HG03025 (cell line): ENCODE results near the gene ASCL5.

Experiments used
- ATAC-seq: cut with Tn5 transposase; IDR thresholded peaks from one replicate; pipeline ENCODE4 v1.9.1; 2021; ENCODE audit warnings: mild to moderate bottlenecking, moderate library complexity; ENCODE audit not compliant: unreplicated experiment, low FRiP score

ASCL5 gene

DNA sequence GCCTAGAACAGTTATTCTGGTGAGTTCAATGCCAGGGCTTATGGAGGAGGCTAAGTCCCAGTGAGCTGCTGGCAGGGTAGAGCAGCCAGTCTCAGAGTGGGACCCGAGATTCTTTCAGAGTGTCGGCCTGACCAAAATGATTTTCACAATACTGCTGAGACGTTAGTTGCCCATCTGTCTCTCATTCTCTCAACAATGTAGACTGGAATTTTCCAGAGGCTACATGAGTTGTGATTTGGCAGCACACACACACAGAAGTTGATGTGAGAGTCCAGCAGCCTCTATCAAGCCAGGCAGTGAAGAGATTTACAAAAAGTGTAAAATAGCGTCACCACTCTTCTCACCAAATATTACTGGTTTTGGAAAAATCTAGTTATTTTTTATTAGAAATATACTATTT lies 36.4 kb downstream of the ASCL5 start:
- ATAC-seq, result no peak

DNA sequence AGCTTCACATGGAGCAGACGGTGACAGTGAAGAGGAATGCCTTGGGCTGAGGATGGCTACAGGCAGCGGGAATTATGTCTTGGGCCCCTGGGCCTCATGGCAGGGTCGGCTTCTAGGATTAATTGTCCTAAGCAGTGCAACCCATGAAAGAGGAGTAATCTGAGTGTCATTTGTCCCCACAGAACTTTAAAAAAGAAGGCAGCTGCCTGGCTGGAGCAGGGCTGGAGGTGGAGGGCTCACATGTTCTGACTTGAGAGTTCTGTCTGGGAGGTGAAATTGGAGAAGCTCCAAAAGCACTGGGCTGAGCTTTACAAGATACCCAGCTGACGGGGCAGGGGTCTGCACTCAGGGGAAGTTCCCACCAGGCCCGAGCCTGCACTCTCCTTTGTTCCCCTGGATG lies 37.4 kb downstream of the ASCL5 start:
- no peak for ATAC-seq

DNA sequence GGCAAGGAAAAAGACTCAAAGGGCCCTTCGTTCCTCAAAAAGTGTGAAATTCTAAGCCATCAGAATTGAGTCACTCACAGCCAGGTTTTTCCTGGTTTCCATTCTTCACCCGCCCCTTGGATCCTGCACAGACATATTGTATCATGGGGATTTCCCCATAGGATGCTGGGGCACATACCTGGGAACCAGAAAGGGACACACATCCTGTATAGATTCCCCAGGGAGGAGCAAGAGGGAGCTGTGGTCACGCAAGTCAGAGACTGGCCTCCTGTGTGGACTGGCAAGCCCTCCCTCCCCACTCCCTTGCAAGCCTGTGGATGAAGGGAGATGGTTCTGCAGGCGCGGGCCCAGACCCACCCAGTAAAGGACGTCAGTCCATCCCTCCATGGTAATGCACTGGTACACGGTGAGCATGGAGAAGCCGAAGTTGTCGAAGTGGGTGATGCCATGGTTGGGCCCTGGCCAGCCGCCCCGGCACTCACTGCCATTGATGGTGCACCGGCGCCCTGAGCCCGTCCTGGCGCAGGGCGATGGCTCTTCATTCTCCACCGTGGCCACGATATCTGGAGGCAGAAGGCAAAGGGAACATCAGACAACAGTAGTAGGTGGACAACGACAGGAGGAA lies 38.0 kb downstream of the ASCL5 start:
- no peak for ATAC-seq

DNA sequence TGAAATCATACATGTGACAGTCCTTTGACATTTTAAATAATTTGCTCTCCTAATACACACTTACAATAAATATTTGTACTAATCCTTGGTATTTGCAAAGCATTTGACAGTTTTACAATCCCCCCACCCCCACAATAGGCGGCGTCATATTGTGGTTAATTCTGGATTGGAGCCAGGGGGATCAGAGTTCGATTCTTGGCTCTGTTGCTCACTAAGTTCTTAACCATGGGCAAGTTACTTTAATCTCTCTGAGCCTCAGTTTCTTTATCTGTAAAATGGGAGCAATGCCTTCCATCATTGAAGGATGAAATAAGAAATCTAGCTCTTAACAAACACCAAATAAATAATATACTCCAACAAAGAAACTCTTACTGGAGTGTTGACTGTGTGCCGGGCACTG lies 38.6 kb downstream of the ASCL5 start:
- no peak for ATAC-seq

DNA sequence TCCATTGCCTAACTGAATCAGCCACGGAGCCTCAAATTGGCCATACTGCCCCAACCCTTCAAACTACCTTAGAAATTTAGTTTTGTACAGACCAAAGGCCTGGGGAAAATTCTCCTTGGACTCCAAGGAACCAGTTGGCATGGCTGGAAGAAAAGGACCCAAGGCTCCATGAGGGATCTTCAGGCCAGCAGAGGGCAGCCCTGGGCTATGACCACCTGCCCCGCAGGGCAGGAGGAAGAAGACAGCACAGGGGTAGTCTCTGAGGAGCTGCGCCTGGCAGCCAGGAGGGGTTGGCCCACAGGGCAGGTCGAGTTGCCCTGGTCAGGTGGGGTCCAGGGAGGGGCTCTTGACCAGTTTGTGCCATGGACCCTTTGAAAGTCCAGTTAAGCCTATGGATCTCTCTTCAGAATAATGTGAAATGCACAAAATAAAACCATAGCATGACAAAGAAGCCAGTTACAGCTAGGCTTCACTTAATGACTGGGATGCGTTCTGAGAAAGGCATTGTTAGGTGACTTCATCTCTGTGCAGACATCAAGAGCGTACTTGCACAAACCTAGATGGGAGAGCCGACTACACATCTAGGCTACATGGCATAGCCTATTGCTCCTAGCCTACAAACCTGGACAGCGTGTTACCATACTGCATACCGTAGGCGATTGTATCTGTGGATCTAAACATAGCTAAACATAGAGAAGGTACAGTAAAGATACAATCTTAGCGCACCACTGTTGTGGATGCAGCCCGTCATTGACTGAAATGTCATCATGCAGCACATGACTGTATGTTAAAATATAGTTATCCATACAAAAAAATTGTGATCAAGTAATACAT lies 40.9 kb downstream of the ASCL5 start:
- ATAC-seq, result no peak

DNA sequence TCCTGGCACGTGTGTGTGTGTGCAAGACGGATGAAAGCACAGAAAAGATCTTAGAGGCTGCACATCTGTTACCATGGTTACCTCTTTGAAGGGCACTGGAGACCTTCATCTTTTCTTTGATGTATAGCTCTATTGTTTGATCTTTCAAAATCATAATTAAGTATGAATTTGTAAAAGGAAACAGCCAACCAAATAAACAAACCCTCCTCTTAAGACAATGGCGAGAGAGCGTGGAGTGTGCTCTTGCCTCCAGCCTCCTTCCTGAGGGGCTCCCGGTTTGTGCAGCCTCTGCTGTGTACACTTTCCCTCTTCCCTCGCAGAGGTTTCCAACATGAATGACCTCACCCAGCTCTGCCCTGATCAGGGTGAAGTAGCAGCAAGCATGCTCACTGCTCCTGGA lies 42.7 kb downstream of the ASCL5 start:
- no peak for ATAC-seq

DNA sequence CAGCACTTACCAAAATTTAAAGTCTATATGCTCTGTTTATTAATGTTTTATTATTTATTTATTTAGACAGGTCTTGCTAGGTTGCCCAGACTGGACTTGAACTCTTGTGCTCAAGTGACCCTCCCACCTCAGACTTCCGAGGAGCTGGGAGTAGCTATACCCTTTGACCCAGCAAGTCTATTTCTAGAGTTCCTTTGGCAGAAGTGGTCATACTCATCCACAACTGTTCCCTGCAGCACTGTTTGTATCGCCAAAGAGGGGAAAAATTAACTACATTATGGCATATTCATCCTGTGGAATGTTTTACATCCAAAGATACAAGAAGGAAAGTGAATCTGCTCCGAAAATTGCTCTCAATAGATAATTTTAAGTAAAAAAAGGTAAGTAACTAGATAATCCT lies 43.2 kb downstream of the ASCL5 start:
- no peak for ATAC-seq

DNA sequence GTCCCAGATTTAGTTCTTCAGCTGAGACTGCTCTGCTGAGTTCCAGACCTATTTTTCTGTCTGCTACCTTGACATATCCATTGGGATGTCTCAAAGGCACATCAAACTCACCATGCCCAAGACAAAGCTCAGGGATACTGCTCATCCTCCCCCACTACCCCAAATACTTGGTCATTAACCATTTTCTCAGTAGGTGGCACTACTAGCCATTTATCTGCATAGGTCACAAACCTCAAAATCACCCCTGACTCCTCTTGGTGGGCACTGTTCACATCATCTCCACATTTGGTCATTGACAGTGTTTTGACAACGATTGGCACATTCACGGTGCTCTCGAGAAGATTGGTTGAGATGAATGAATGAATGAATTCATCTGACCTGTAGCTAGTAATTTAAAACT lies 46.8 kb downstream of the ASCL5 start:
- no peak for ATAC-seq

DNA sequence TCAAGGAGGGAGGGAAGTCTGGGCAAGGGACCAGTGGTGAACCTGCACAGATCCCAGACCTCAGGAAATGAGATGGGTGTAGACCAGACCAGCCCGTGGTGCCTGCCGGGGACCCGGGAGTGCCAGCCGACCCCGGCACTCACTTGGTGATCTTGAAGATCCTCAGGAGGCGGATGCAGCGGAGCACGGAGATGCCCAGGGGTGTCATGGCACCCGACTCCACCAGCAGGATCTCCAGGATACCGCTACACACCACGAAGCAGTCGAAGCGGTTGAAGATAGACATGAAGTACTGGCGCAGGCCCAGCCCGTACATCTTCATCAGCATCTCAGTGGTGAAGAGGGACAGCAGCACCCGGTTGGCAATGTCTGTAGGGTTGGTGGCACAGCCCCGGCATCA lies 49.2 kb downstream of the ASCL5 start:
- ATAC-seq, result no peak

DNA sequence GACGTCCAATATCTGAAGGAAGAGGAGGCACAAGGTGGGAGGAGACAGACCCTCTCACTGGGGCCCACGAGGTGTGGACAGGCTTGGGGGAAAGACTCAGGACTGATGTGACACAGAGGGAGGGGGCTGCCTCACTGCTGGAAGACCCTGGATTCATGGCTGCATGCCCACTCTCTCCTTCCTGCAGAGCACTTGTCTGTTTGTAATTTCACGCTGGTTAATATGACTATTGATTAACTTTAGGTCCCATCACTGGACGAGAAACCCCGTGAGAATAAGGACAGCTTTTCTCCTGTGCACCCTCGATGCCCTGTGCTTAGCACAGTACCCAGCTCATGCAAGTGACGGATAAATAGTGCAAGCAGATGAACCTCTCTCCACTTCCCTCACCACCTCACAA lies 49.9 kb downstream of the ASCL5 start:
- no peak for ATAC-seq

DNA sequence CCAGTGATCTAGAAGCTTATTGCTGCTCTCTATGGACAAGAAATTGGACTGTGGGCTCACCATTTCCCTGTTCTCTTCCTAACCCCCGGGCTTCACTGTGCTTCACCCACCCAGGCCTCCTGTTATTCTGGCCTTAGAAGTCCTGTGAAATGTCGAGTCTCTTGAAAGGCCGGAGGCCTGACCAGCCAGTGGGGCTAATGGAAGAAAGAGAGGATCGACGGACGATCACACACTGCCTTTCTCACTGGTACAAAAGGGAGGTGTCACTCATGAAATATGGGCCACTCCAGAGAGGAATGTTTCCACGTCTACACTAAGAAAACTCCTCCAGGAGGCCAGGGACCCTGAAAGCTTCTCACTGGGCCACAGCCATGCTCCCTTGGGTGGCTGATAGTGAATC lies 50.9 kb downstream of the ASCL5 start:
- ATAC-seq, result no peak

DNA sequence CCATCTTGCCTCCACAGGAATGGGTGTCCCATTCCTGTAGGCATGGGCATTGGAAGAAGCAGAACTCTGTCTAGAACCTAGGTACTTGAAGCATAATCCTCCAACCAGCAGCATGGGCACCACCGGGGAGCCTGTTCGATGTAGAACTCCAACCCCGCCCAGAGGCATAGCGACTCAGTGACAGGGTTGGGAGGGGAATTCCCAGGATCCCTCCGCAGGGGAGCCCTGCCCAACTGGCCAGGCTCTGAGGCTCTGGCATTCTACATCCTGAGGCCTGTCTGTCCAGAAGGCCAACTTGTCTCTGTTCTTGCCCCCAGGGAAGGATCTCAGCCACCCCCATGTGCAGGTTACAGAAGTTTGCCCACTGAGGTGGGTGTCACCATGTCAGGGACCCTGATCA lies 53.0 kb downstream of the ASCL5 start:
- no peak for ATAC-seq

DNA sequence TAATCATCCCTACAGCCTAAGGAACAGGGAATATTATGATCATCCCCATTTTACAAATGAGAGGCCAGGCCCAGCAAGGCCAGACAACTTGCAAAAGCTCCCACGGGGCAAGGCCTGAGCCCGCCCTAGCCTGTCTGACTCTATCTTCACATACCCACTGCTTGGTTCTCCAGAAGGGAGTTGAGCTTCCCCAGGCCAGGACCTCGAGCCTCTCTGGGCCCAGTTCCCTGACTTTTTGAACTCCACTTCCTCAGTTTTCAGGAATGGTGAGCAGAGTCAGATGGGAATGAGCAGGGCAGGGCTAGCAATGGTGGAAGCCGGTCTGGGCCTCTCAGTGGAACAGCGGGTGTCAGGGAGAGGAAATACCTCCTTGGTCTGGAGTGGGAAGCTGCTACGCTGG lies 54.1 kb downstream of the ASCL5 start:
- ATAC-seq, result no peak

DNA sequence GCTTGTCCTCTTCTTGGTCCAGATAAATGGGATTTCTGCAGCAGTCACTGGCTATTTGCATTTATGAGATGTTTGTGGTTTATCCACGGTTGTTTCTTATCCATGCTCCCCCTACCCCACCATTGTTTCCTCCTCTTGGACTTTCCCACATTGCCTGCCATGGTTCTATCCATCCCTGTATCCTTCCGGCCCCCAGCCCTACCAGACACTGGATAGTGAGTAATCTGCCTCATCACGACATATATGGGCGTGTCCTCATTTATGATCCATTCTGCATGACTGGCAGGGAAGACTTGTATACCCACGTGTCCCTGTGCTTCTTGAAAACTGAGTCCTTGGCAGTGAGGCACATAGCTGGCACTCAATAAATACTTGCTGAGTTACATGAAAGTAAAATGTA lies 54.8 kb downstream of the ASCL5 start:
- no peak for ATAC-seq

DNA sequence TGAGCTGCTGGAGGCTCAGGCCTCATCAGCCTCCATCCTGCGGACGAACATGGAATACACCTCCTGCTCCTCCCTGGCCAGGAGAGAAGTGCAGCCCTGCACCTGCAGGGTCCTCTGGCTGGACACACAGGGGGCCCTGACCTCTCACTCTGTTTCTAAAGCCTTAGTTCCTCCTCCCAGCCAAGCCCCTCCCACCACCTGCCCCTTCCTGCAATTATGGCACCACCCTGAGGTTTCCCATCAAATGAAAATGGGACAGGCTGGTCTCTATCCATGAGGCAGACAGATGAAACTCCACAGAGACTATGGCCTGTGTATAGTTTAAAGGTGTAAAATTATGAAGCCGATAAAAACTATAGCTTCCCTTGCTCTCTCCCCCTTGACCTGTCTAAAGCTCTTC lies 57.3 kb downstream of the ASCL5 start:
- ATAC-seq, result no peak

DNA sequence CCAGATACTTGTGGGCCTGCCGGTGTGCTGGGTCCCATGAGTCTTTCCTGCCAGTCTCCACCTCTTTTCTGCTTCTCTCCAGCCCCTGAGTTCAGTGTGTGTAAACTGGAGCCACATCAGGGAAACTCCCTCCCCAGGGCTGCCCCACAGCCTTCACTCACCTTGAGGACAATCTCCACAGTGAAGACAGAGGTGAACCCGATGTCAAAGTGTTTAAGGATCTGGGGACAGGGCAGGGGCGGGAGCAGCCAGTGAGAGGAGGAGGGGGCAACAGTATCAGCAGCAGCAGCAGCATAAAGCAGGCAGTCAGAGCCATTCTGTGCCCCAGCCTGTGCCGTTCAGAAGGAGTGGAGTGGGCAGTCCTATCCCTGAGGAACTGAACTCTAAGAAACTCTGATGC lies 58.0 kb downstream of the ASCL5 start:
- ATAC-seq, result no peak

DNA sequence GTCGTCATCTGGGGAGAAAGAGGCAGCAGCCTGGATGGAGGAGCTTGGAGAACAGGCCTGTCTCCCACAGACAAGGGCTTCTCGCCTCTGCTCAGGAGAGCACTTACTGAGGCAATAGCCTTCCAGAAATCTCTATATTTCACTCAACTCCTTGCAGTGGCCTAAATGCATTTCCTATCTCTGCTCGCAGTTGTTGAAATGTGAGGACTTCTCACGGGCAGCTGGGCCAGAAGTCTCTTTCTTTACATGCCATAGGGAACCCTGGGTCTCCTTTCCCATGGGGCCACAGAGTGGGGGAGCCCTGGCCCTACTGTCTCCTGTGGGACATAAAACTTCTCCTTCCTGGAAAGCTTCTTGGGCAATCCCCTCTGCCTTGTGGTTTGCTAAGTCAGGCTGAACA lies 60.0 kb downstream of the ASCL5 start:
- ATAC-seq, result no peak

DNA sequence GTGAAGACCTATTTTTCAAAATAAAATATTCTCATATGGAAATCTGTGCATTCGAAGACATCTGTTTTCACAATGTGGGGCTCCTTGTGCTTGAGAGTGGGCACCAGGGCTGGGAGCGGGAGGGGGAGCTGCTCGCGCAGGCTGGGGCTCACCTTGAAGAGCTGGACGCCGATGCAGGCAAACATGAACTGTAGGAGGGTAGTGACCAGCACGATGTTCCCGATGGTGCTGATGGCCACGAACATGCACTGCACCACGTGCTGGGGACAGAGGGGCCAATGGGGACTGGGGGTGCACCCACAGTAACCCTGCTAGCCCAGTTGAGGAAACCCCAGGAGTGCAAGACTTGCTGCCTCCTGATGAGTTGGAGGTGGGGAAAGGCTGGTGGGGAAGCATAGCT lies 61.3 kb downstream of the ASCL5 start:
- ATAC-seq, result no peak

DNA sequence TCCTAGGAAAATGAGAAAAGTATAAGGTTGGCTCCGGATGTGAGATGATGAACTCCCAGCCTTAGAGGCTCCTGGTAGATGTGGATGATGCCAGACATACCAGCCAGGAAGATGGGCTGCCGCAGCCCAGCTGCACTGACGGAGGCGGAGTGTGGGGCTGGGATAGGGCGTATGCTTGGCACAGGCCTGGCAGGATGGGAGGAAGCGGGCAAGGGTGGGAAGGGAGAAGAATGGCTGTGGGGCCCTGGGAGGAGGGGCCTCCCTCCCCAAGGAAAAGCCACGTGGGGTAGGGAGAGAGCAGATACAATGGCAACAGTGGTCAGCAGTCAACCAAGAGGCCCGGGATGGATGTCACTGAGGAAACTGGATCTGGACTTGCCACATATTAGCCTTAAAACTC lies 62.2 kb downstream of the ASCL5 start:
- ATAC-seq, result no peak
